Activated CD4-positive, alpha-beta memory T cell treated with anti-CD3 and anti-CD28 coated beads, Interleukin-2, amount 10 ng/mL, durations not matched to agents 7 days and 5 days (primary cell): Measurements from ENCODE around the gene RNF130. TPM values are rescaled to one million over a fixed set of nuclear protein-coding genes. Genes with fewer than 3 reads are reported as not detected.

Source experiments
- CTCF ChIA-PET: fragments of 350-600 bp; sonication (Branson Sonifier 250); formaldehyde crosslinking; loops from one replicate; lab custom pipeline; 2021; ENCODE audit warnings: antibody characterized with exemption, inconsistent platforms; lab: Charles Lee
- POLR2A ChIA-PET: fragments of 350-600 bp; sonication (Branson Sonifier 250); formaldehyde crosslinking; loops from one replicate; lab custom pipeline; 2021; ENCODE audit warnings: antibody characterized with exemption; lab: Charles Lee
- DNase-seq: peaks from one replicate; pipeline ENCODE4 v3.0.0-alpha.2; 2020
- H3K27ac Mint-ChIP-seq: one replicate; pipeline ENCODE4 v1.8.0; 2021; ENCODE audit warnings: mild to moderate bottlenecking, mixed read lengths
- H3K27me3 Mint-ChIP-seq: one replicate; pipeline ENCODE4 v1.8.0; 2021; ENCODE audit warnings: mixed read lengths
- H3K36me3 Mint-ChIP-seq: one replicate; pipeline ENCODE4 v1.8.0; 2021; ENCODE audit warnings: low read depth, mixed read lengths
- H3K4me1 Mint-ChIP-seq: one replicate; pipeline ENCODE4 v1.8.0; 2021; ENCODE audit warnings: mixed read lengths
- H3K4me3 Mint-ChIP-seq: one replicate; pipeline ENCODE4 v1.8.0; 2021; ENCODE audit warnings: mild to moderate bottlenecking, mixed read lengths
- H3K9me3 Mint-ChIP-seq: one replicate; pipeline ENCODE4 v1.8.0; 2021; ENCODE audit warnings: mixed read lengths
- total RNA-seq, 2 experiments: library from RNA; stranded (reverse); gene quantifications; one replicate each; pipeline ENCODE4 v1.2.3, GENCODE V29; 2021

Gene RNF130
- total RNA-seq, 2 experiments from 2014 or later, result 2.9 to 3.4 TPM

GRCh38 chr5:180086816-180087399, 15.3 kb upstream of the RNF130 start:
- Mint-ChIP-seq H3K36me3 (no peaks in the 10 kb centered on the region), H3K4me3 (no peak overlapping the region), H3K4me1 (peaks cover 17% of the 10 kb centered on the region), H3K27me3 (peaks cover 11% of the 10 kb centered on the region), H3K27ac (no peak overlapping the region), H3K9me3 (no peaks in the 10 kb centered on the region)
- DNase-seq, result no peak
- POLR2A ChIA-PET, result no interaction called here
- CTCF ChIA-PET, result no interaction called here

- POLR2A ChIA-PET, result no interaction called here
- no peak overlapping the region for H3K4me3 Mint-ChIP-seq
- no peaks in the 10 kb centered on the region for H3K36me3 Mint-ChIP-seq
- no peak for DNase-seq
- peaks cover 13% of the 10 kb centered on the region for H3K4me1 Mint-ChIP-seq
- H3K27me3 Mint-ChIP-seq, result peaks cover 7% of the 10 kb centered on the region
- no peak overlapping the region for H3K27ac Mint-ChIP-seq
- H3K9me3 Mint-ChIP-seq, result no peaks in the 10 kb centered on the region
- CTCF ChIA-PET, result no interaction called here
Measured at GRCh38 chr5:180085837-180086236, 14.3 kb upstream of the RNF130 start.

GRCh38 chr5:180084638-180085561, 13.3 kb upstream of the RNF130 start:
- Mint-ChIP-seq H3K27me3 (peaks cover 10% of the 10 kb centered on the region), H3K36me3 (no peaks in the 10 kb centered on the region), H3K27ac (no peak overlapping the region), H3K4me3 (no peak overlapping the region), H3K4me1 (peaks cover 9% of the 10 kb centered on the region), H3K9me3 (no peaks in the 10 kb centered on the region)
- no peak for DNase-seq
- ChIA-PET POLR2A (no interaction called here), CTCF (no interaction called here)

GRCh38 chr5:180083529-180084060, 12.0 kb upstream of the RNF130 start:
- no peaks in the 10 kb centered on the region for H3K9me3 Mint-ChIP-seq
- H3K27ac Mint-ChIP-seq, result no peak overlapping the region
- ChIA-PET CTCF (interaction anchor here (0.7 kb wide), 1 partner anchor 34 kb away, joined by 3 read pairs; no protein-coding TSS in a partner anchor), POLR2A (no interaction called here)
- peaks cover 9% of the 10 kb centered on the region for H3K4me1 Mint-ChIP-seq
- no peaks in the 10 kb centered on the region for H3K36me3 Mint-ChIP-seq
- DNase-seq, result no peak
- peaks cover 18% of the 10 kb centered on the region for H3K27me3 Mint-ChIP-seq
- no peak overlapping the region for H3K4me3 Mint-ChIP-seq

- POLR2A ChIA-PET, result no interaction called here
- H3K27me3 Mint-ChIP-seq, result peaks cover 15% of the 10 kb centered on the region
- no peak for DNase-seq
- H3K27ac Mint-ChIP-seq, result no peak overlapping the region
- H3K4me3 Mint-ChIP-seq, result no peak overlapping the region
- no peaks in the 10 kb centered on the region for H3K9me3 Mint-ChIP-seq
- H3K36me3 Mint-ChIP-seq, result no peaks in the 10 kb centered on the region
- CTCF ChIA-PET, result interaction anchor here (0.7 kb wide), 1 partner anchor 33 kb away, joined by 3 read pairs; no protein-coding TSS in a partner anchor
- peaks cover 9% of the 10 kb centered on the region for H3K4me1 Mint-ChIP-seq
Measured at GRCh38 chr5:180082633-180083420, 11.3 kb upstream of the RNF130 start.

GRCh38 chr5:180081481-180081880, 9.9 kb upstream of the RNF130 start:
- ChIA-PET POLR2A (no interaction called here), CTCF (interaction anchor here (1.5 kb wide), 1 partner anchor 10 kb away, joined by 4 read pairs; no protein-coding TSS in a partner anchor)
- H3K27ac Mint-ChIP-seq, result no peak overlapping the region
- H3K4me3 Mint-ChIP-seq, result no peak overlapping the region
- peaks cover 15% of the 10 kb centered on the region for H3K27me3 Mint-ChIP-seq
- H3K9me3 Mint-ChIP-seq, result no peaks in the 10 kb centered on the region
- H3K36me3 Mint-ChIP-seq, result no peaks in the 10 kb centered on the region
- H3K4me1 Mint-ChIP-seq, result peaks cover 8% of the 10 kb centered on the region
- DNase-seq, result no peak

- Mint-ChIP-seq H3K4me3 (no peak overlapping the region), H3K36me3 (no peaks in the 10 kb centered on the region), H3K27me3 (peaks cover 15% of the 10 kb centered on the region), H3K4me1 (peaks cover 3% of the 10 kb centered on the region), H3K27ac (no peak overlapping the region), H3K9me3 (no peaks in the 10 kb centered on the region)
- ChIA-PET CTCF (interaction anchor here (0.6 to 1.5 kb wide), 2 partner anchors 10 to 279 kb away, joined by 3 to 4 read pairs; no protein-coding TSS in a partner anchor), POLR2A (no interaction called here)
- no peak for DNase-seq
Measured at GRCh38 chr5:180080486-180081280, 9.1 kb upstream of the RNF130 start.

GRCh38 chr5:180079702-180080466, 8.3 kb upstream of the RNF130 start:
- no peaks in the 10 kb centered on the region for H3K36me3 Mint-ChIP-seq
- POLR2A ChIA-PET, result no interaction called here
- no peak overlapping the region for H3K4me3 Mint-ChIP-seq
- H3K9me3 Mint-ChIP-seq, result no peaks in the 10 kb centered on the region
- no peak overlapping the region for H3K27ac Mint-ChIP-seq
- H3K4me1 Mint-ChIP-seq, result peaks cover 1% of the 10 kb centered on the region
- DNase-seq, result no peak
- CTCF ChIA-PET, result interaction anchor here (0.8 to 1.5 kb wide), 2 partner anchors 11 kb away, joined by 3 to 4 read pairs; no protein-coding TSS in a partner anchor
- H3K27me3 Mint-ChIP-seq, result peaks cover 15% of the 10 kb centered on the region

GRCh38 chr5:180078348-180078747, 6.8 kb upstream of the RNF130 start:
- Mint-ChIP-seq H3K27ac (no peak overlapping the region), H3K27me3 (peaks cover 19% of the 10 kb centered on the region), H3K36me3 (no peaks in the 10 kb centered on the region), H3K9me3 (no peaks in the 10 kb centered on the region), H3K4me3 (no peak overlapping the region), H3K4me1 (peaks cover 3% of the 10 kb centered on the region)
- POLR2A ChIA-PET, result no interaction called here
- CTCF ChIA-PET, result interaction anchor here (0.9 kb wide), 1 partner anchor 13 kb away, joined by 3 read pairs; no protein-coding TSS in a partner anchor
- no peak for DNase-seq

GRCh38 chr5:180077594-180078284, 6.2 kb upstream of the RNF130 start:
- Mint-ChIP-seq H3K9me3 (peaks cover 2% of the 10 kb centered on the region), H3K27ac (no peak overlapping the region), H3K4me1 (peaks cover 4% of the 10 kb centered on the region), H3K27me3 (peaks cover 21% of the 10 kb centered on the region), H3K4me3 (no peak overlapping the region), H3K36me3 (peaks cover 2% of the 10 kb centered on the region)
- POLR2A ChIA-PET, result no interaction called here
- CTCF ChIA-PET, result no interaction called here
- DNase-seq, result no peak

- H3K27ac Mint-ChIP-seq, result no peak overlapping the region
- CTCF ChIA-PET, result no interaction called here
- peaks cover 13% of the 10 kb centered on the region for H3K4me1 Mint-ChIP-seq
- peaks cover 2% of the 10 kb centered on the region for H3K36me3 Mint-ChIP-seq
- H3K9me3 Mint-ChIP-seq, result peaks cover 4% of the 10 kb centered on the region
- H3K27me3 Mint-ChIP-seq, result peaks cover 27% of the 10 kb centered on the region
- POLR2A ChIA-PET, result no interaction called here
- no peak for DNase-seq
- no peak overlapping the region for H3K4me3 Mint-ChIP-seq
Measured at GRCh38 chr5:180075703-180076102, 4.1 kb upstream of the RNF130 start.
